GM23338 (cell line): ENCODE data around the gene SMCO2. TPM values are rescaled to one million over a fixed set of nuclear protein-coding genes. Genes with fewer than 3 reads are reported as not detected.

ENCODE experiments used
- ATAC-seq: fragments of 200-7000 bp; cut with Tn5 transposase; 3 replicates; pipeline ENCODE4 v1.9.1; 2020
- DNase-seq: peaks from one replicate; pipeline ENCODE4 v3.0.0-alpha.2; 2015; ENCODE audit warnings: low spot score
- H2AFZ ChIP-seq: fragments of 200-600 bp; sonication (generic); 2 replicates; pipeline ENCODE4 v1.8.0; 2016; ENCODE audit warnings: antibody characterized with exemption, mild to moderate bottlenecking, moderate library complexity
- H3F3A ChIP-seq: fragments of 200-600 bp; sonication (generic); replicated peaks from 2 replicates; pipeline ENCODE4 v1.8.0; 2017; ENCODE audit warnings: antibody characterized with exemption, mixed run types, low read depth
- H3K27ac ChIP-seq: fragments of 200-600 bp; sonication (generic); 2 replicates; pipeline ENCODE4 v1.6.1; 2016; ENCODE audit warnings: low read depth
- H3K27me3 ChIP-seq: fragments of 200-600 bp; sonication (generic); 2 replicates; pipeline ENCODE4 v1.8.0; 2016; ENCODE audit warnings: mild to moderate bottlenecking, mixed run types, moderate library complexity; ENCODE audit not compliant: insufficient read depth
- H3K36me3 ChIP-seq: fragments of 200-600 bp; sonication (generic); 2 replicates; pipeline ENCODE4 v1.8.0; 2016; ENCODE audit warnings: mild to moderate bottlenecking; ENCODE audit not compliant: insufficient read depth
- H3K4me1 ChIP-seq: fragments of 200-600 bp; sonication (generic); 2 replicates; pipeline ENCODE4 v1.8.0; 2016; ENCODE audit warnings: mild to moderate bottlenecking, moderate library complexity; ENCODE audit not compliant: insufficient read depth
- H3K4me2 ChIP-seq: fragments of 200-600 bp; sonication (generic); 2 replicates; pipeline ENCODE4 v1.7.1; 2017; ENCODE audit warnings: mixed run types
- H3K4me3 ChIP-seq: fragments of 200-600 bp; sonication (generic); 2 replicates; pipeline ENCODE4 v1.6.1; 2016; ENCODE audit warnings: mixed run types
- H3K79me2 ChIP-seq: fragments of 200-600 bp; sonication (generic); replicated peaks from 2 replicates; pipeline ENCODE4 v1.8.0; 2017; ENCODE audit warnings: mild to moderate bottlenecking; ENCODE audit not compliant: insufficient read depth
- H3K9me2 ChIP-seq: fragments of 200-600 bp; sonication (generic); 2 replicates; pipeline ENCODE4 v1.8.0; 2017; ENCODE audit not compliant: insufficient read depth
- H4K20me1 ChIP-seq: fragments of 200-600 bp; sonication (generic); replicated peaks from 2 replicates; pipeline ENCODE4 v1.8.0; 2017; ENCODE audit warnings: mild to moderate bottlenecking; ENCODE audit not compliant: insufficient read depth
- H3K27ac Mint-ChIP-seq: 2 replicates; pipeline ENCODE4 v1.8.0; 2020; ENCODE audit warnings: inconsistent platforms, mild to moderate bottlenecking, moderate library complexity, mixed read lengths
- H3K27me3 Mint-ChIP-seq: 3 replicates; pipeline ENCODE4 v1.8.0; 2022; ENCODE audit warnings: low read depth, mild to moderate bottlenecking, moderate library complexity, mixed read lengths, inconsistent platforms; ENCODE audit not compliant: insufficient read depth, poor library complexity
- H3K36me3 Mint-ChIP-seq: 3 replicates; pipeline ENCODE4 v1.8.0; 2021; ENCODE audit warnings: low read depth, mild to moderate bottlenecking, inconsistent platforms, moderate library complexity, mixed read lengths
- H3K4me1 Mint-ChIP-seq: 3 replicates; pipeline ENCODE4 v1.8.0; 2020; ENCODE audit warnings: mild to moderate bottlenecking, inconsistent platforms, mixed read lengths
- H3K4me3 Mint-ChIP-seq: 3 replicates; pipeline ENCODE4 v1.8.0; 2021; ENCODE audit warnings: moderate library complexity, mild to moderate bottlenecking, inconsistent platforms, mixed read lengths
- H3K9me3 Mint-ChIP-seq: 3 replicates; pipeline ENCODE4 v1.8.0; 2020; ENCODE audit warnings: moderate library complexity, mild to moderate bottlenecking, inconsistent platforms, mixed read lengths
- CREB1 ChIP-seq: fragments of 250-450 bp; sonication (Bioruptor Pico); IDR thresholded peaks from 2 replicates; pipeline ENCODE4 v1.5.0; 2020; ENCODE audit warnings: low read depth, mild to moderate bottlenecking, moderate library complexity
- EZH2phosphoT487 ChIP-seq: fragments of 200-600 bp; sonication (generic); IDR thresholded peaks from one replicate; pipeline ENCODE4 v1.8.1; 2018; ENCODE audit warnings: antibody characterized with exemption; ENCODE audit not compliant: unreplicated experiment
- JUNB ChIP-seq: IDR thresholded peaks from one replicate; pipeline ENCODE4 v1.6.1; 2016; ENCODE audit warnings: antibody characterized with exemption; ENCODE audit not compliant: unreplicated experiment
- STAT1 ChIP-seq: IDR thresholded peaks from one replicate; pipeline ENCODE4 v1.6.1; 2016; ENCODE audit warnings: antibody characterized with exemption; ENCODE audit not compliant: unreplicated experiment
- ZNF331 ChIP-seq: fragments of 250-450 bp; sonication (Bioruptor Pico); IDR thresholded peaks from 2 replicates; pipeline ENCODE4 v1.5.0; 2020; ENCODE audit warnings: low read depth, mild to moderate bottlenecking, moderate library complexity
- polyA plus RNA-seq: library from polyadenylated mRNA; unstranded; fragments of >200 nt; fragmentation: Nextera tagmentation; extraction: Ambion mirVana; gene quantifications from 2 replicates; pipeline ENCODE4 v1.2.1, GENCODE V29; 2016
- total RNA-seq: library from RNA; depleted of rRNA; stranded (reverse); fragments of >200 nt; shearing (Covaris generic); gene quantifications from 2 replicates; pipeline ENCODE4 v1.2.3, GENCODE V29; 2014
- TF ChIP-seq, protein P1 (sequence below): fragments of 250-450 bp; sonication (Bioruptor Pico); IDR thresholded peaks from 2 replicates; pipeline ENCODE4 v1.5.0; 2020; ENCODE audit warnings: mild to moderate bottlenecking, moderate library complexity
- TF ChIP-seq, protein P2 (sequence below): IDR thresholded peaks from one replicate; pipeline ENCODE4 v1.6.1; 2018; ENCODE audit warnings: antibody characterized with exemption; ENCODE audit not compliant: unreplicated experiment
- TF ChIP-seq, protein P3 (sequence below), 2 experiments: fragments of 200-600 bp in 1 of 2; sonication (generic) in 1 of 2; conservative IDR thresholded peaks; 2 replicates each; pipeline versions ENCODE4 v1.5.1 to v1.6.1; 2016 to 2017; ENCODE audit warnings: antibody characterized with exemption in 2 of 2, low read depth in 2 of 2, mild to moderate bottlenecking in 2 of 2, moderate library complexity in 1 of 2

The SMCO2 gene
- total and polyA plus RNA-seq, 2 experiments from 2014 or later: 0.86 TPM; not detected in 1

DNA sequence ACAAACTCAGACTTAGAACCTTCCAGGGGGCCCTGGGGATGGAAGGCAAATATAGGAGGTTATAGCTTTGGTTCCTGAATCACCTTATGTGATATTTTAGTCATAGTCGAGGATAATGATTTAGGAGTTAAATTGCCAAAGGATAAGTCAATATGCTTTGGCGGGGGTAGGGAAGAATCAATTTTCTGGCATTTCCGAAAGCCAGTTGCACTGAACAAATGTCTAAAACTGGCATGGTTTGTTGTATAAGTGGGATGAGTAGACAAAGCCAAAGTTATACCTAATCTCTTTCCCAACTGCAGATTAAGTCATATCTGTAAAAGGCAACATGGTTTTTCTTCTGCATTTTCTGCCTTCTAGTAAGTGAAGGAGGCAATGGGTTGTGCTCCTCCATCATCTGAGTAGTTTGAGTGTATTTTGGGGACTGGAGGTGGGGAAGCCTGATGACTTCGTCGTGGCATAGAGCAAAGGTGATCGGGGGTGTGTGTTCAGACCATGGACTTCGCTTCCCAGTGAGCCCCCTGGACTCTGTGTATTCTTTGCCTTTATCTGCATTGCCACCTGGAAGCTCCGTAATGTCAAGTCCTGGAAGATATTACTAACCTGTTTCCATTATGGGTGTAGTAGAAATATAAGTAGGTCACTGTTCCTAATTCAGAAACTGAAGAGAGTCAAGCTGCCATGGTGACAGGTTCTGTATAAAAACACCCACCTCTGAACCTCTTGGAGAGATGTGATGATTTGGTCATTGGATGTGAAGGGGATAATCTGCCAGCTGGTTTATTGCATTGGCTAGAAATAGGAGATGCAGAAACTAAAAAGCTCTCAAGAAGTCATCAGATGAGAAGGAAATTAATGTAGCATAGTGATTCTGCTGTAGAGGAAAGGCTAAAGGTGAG is 102.0 kb downstream of the SMCO2 start:
- no peak overlapping the region for H3K4me2 ChIP-seq
- H3K4me1 Mint-ChIP-seq: peaks cover 31% of the 10 kb centered on the region
- no peaks in the 10 kb centered on the region for H3F3A ChIP-seq
- peaks cover 3% of the 10 kb centered on the region for H3K27me3 Mint-ChIP-seq
- H3K4me3 ChIP-seq: no peak overlapping the region
- no peak for ATAC-seq
- TF ChIP-seq ZNF331 (CRISPR knock-in tag) (no peak), STAT1 (no peak)
- H3K9me2 ChIP-seq: no peaks in the 10 kb centered on the region
- H3K36me3 ChIP-seq: no peaks in the 10 kb centered on the region
- peaks cover 11% of the 10 kb centered on the region for H3K4me1 ChIP-seq
- H4K20me1 ChIP-seq: peaks cover 4% of the 10 kb centered on the region
- H2AFZ ChIP-seq: no peak overlapping the region
- H3K9me3 Mint-ChIP-seq: no peaks in the 10 kb centered on the region
- no peaks in the 10 kb centered on the region for H3K27me3 ChIP-seq
- H3K27ac Mint-ChIP-seq: no peak overlapping the region
- no peak overlapping the region for H3K4me3 Mint-ChIP-seq
- H3K79me2 ChIP-seq: peaks cover 24% of the 10 kb centered on the region
- DNase-seq: no peak
- H3K27ac ChIP-seq: no peak overlapping the region
- H3K36me3 Mint-ChIP-seq: 0 out of 3 replicates have a peak, but pooled peaks cover 5% of the 10 kb centered on the region

DNA sequence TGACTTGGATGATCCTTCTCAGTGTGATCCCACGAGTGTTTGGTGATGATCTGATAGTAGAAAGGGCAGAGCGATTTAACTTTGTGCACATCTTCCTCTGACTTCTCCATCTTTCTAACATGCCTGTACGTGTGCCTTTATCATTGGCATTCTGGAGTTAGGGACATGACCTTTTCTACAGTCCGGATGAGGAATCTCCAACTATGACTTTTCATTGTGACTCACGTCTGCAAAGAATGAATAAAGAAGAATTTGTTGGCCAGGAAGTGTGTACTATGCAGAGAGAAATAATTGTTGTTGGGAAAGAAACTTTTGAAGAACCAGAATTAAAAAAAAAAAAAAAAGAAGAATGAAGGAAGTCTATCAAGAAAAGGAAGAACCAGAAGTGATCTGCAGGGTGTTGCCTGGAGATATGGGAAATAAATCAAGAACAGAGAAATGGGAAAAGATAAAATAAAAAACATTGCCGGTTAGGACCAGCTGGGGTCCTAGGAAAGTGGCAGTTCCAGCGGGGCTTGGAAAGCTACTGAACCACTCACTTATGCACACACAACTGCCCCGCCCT is 102.8 kb downstream of the SMCO2 start:
- no peak overlapping the region for H3K4me3 Mint-ChIP-seq
- H3K27me3 ChIP-seq: no peaks in the 10 kb centered on the region
- no peak for ATAC-seq
- H3K36me3 ChIP-seq: no peaks in the 10 kb centered on the region
- H3K27ac Mint-ChIP-seq: no peak overlapping the region
- H3K79me2 ChIP-seq: peaks cover 21% of the 10 kb centered on the region
- H3K4me2 ChIP-seq: no peak overlapping the region
- DNase-seq: no peak
- H3K36me3 Mint-ChIP-seq: 0 out of 3 replicates have a peak, but pooled peaks cover 3% of the 10 kb centered on the region
- peaks cover 18% of the 10 kb centered on the region for H3K4me1 ChIP-seq
- no peak overlapping the region for H2AFZ ChIP-seq
- H3K27ac ChIP-seq: no peak overlapping the region
- peaks cover 3% of the 10 kb centered on the region for H3K27me3 Mint-ChIP-seq
- H3K4me1 Mint-ChIP-seq: peaks cover 37% of the 10 kb centered on the region
- H4K20me1 ChIP-seq: peaks cover 4% of the 10 kb centered on the region
- no peak overlapping the region for H3K4me3 ChIP-seq
- H3F3A ChIP-seq: no peaks in the 10 kb centered on the region
- H3K9me3 Mint-ChIP-seq: no peaks in the 10 kb centered on the region
- H3K9me2 ChIP-seq: no peaks in the 10 kb centered on the region
- no peak for TF ChIP-seq JUNB
- TF ChIP-seq, protein P1, sequence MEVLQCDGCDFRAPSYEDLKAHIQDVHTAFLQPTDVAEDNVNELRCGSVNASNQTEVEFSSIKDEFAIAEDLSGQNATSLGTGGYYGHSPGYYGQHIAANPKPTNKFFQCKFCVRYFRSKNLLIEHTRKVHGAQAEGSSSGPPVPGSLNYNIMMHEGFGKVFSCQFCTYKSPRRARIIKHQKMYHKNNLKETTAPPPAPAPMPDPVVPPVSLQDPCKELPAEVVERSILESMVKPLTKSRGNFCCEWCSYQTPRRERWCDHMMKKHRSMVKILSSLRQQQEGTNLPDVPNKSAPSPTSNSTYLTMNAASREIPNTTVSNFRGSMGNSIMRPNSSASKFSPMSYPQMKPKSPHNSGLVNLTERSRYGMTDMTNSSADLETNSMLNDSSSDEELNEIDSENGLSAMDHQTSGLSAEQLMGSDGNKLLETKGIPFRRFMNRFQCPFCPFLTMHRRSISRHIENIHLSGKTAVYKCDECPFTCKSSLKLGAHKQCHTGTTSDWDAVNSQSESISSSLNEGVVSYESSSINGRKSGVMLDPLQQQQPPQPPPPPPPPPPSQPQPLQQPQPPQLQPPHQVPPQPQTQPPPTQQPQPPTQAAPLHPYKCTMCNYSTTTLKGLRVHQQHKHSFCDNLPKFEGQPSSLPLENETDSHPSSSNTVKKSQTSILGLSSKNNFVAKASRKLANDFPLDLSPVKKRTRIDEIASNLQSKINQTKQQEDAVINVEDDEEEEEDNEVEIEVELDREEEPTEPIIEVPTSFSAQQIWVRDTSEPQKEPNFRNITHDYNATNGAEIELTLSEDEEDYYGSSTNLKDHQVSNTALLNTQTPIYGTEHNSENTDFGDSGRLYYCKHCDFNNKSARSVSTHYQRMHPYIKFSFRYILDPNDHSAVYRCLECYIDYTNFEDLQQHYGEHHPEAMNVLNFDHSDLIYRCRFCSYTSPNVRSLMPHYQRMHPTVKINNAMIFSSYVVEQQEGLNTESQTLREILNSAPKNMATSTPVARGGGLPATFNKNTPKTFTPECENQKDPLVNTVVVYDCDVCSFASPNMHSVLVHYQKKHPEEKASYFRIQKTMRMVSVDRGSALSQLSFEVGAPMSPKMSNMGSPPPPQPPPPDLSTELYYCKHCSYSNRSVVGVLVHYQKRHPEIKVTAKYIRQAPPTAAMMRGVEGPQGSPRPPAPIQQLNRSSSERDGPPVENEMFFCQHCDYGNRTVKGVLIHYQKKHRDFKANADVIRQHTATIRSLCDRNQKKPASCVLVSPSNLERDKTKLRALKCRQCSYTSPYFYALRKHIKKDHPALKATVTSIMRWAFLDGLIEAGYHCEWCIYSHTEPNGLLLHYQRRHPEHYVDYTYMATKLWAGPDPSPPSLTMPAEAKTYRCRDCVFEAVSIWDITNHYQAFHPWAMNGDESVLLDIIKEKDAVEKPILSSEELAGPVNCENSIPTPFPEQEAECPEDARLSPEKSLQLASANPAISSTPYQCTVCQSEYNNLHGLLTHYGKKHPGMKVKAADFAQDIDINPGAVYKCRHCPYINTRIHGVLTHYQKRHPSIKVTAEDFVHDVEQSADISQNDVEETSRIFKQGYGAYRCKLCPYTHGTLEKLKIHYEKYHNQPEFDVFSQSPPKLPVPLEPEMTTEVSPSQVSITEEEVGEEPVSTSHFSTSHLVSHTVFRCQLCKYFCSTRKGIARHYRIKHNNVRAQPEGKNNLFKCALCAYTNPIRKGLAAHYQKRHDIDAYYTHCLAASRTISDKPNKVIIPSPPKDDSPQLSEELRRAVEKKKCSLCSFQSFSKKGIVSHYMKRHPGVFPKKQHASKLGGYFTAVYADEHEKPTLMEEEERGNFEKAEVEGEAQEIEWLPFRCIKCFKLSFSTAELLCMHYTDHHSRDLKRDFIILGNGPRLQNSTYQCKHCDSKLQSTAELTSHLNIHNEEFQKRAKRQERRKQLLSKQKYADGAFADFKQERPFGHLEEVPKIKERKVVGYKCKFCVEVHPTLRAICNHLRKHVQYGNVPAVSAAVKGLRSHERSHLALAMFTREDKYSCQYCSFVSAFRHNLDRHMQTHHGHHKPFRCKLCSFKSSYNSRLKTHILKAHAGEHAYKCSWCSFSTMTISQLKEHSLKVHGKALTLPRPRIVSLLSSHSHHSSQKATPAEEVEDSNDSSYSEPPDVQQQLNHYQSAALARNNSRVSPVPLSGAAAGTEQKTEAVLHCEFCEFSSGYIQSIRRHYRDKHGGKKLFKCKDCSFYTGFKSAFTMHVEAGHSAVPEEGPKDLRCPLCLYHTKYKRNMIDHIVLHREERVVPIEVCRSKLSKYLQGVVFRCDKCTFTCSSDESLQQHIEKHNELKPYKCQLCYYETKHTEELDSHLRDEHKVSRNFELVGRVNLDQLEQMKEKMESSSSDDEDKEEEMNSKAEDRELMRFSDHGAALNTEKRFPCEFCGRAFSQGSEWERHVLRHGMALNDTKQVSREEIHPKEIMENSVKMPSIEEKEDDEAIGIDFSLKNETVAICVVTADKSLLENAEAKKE (CRISPR knock-in tag): no peak
- TF ChIP-seq, protein P2, sequence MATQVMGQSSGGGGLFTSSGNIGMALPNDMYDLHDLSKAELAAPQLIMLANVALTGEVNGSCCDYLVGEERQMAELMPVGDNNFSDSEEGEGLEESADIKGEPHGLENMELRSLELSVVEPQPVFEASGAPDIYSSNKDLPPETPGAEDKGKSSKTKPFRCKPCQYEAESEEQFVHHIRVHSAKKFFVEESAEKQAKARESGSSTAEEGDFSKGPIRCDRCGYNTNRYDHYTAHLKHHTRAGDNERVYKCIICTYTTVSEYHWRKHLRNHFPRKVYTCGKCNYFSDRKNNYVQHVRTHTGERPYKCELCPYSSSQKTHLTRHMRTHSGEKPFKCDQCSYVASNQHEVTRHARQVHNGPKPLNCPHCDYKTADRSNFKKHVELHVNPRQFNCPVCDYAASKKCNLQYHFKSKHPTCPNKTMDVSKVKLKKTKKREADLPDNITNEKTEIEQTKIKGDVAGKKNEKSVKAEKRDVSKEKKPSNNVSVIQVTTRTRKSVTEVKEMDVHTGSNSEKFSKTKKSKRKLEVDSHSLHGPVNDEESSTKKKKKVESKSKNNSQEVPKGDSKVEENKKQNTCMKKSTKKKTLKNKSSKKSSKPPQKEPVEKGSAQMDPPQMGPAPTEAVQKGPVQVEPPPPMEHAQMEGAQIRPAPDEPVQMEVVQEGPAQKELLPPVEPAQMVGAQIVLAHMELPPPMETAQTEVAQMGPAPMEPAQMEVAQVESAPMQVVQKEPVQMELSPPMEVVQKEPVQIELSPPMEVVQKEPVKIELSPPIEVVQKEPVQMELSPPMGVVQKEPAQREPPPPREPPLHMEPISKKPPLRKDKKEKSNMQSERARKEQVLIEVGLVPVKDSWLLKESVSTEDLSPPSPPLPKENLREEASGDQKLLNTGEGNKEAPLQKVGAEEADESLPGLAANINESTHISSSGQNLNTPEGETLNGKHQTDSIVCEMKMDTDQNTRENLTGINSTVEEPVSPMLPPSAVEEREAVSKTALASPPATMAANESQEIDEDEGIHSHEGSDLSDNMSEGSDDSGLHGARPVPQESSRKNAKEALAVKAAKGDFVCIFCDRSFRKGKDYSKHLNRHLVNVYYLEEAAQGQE: no peak
- no peak for TF ChIP-seq CREB1 (CRISPR knock-in tag)
- TF ChIP-seq ZNF331 (CRISPR knock-in tag): no peak
- TF ChIP-seq STAT1: no peak
- TF ChIP-seq, protein P3, sequence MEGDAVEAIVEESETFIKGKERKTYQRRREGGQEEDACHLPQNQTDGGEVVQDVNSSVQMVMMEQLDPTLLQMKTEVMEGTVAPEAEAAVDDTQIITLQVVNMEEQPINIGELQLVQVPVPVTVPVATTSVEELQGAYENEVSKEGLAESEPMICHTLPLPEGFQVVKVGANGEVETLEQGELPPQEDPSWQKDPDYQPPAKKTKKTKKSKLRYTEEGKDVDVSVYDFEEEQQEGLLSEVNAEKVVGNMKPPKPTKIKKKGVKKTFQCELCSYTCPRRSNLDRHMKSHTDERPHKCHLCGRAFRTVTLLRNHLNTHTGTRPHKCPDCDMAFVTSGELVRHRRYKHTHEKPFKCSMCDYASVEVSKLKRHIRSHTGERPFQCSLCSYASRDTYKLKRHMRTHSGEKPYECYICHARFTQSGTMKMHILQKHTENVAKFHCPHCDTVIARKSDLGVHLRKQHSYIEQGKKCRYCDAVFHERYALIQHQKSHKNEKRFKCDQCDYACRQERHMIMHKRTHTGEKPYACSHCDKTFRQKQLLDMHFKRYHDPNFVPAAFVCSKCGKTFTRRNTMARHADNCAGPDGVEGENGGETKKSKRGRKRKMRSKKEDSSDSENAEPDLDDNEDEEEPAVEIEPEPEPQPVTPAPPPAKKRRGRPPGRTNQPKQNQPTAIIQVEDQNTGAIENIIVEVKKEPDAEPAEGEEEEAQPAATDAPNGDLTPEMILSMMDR (conservative IDR thresholded peaks at IDR 0.05; ENCODE audit: low read depth in 2 of 2): no peak
- TF ChIP-seq EZH2phosphoT487: no peak
